H1 (cell line): ENCODE data around the gene FANCI. TPM values are rescaled to one million over a fixed set of nuclear protein-coding genes. Genes with fewer than 3 reads are reported as not detected.

Experiments
- CTCF ChIA-PET: fragments of 300-600 bp; sonication (Branson Sonifier 250); formaldehyde crosslinking; loops from one replicate; lab custom pipeline; 2021; ENCODE audit not compliant: partially characterized antibody; lab: Charles Lee
- POLR2A ChIA-PET: fragments of 300-600 bp; sonication (Branson Sonifier 250); formaldehyde crosslinking; loops from one replicate; lab custom pipeline; 2021; ENCODE audit warnings: inconsistent platforms; ENCODE audit not compliant: partially characterized antibody; lab: Charles Lee
- DNase-seq, 2 experiments: peaks; one replicate each; pipeline versions ENCODE4 v3.0.0 to v3.0.0-alpha.2; 2010 to 2022; ENCODE audit warnings: low spot score in 2 of 2, low read depth in 1 of 2, mixed read lengths in 1 of 2
- FAIRE-seq: peaks from 2 replicates; lab custom pipeline; 2011; peaks lifted over from hg19 to GRCh38; lab: Jason Lieb, UNC
- H2AFZ ChIP-seq: 2 replicates; pipeline ENCODE4 v1.8.1; 2012; ENCODE audit warnings: low read length, inconsistent platforms
- H2AK5ac ChIP-seq: 2 replicates; pipeline ENCODE4 v1.6.1; 2013; ENCODE audit warnings: low read depth, low read length
- H2BK120ac ChIP-seq: replicated peaks from 2 replicates; pipeline ENCODE3; 2013; ENCODE audit warnings: low read depth, low read length, inconsistent platforms
- H2BK12ac ChIP-seq: 2 replicates; pipeline ENCODE4 v1.6.1; 2013; ENCODE audit warnings: low read depth, low read length
- H2BK15ac ChIP-seq: 2 replicates; pipeline ENCODE4 v1.6.1; 2013; ENCODE audit warnings: low read length
- H2BK20ac ChIP-seq: 2 replicates; pipeline ENCODE4 v1.6.1; 2013; ENCODE audit warnings: low read length
- H2BK5ac ChIP-seq: 2 replicates; pipeline ENCODE4 v1.6.1; 2013; ENCODE audit warnings: low read depth, low read length
- H3K14ac ChIP-seq: 2 replicates; pipeline ENCODE4 v1.6.1; 2013; ENCODE audit warnings: inconsistent platforms; ENCODE audit not compliant: insufficient read length
- H3K18ac ChIP-seq: 2 replicates; pipeline ENCODE4 v1.6.1; 2013; ENCODE audit warnings: low read length; ENCODE audit errors: extremely low read depth
- H3K23ac ChIP-seq: 2 replicates; pipeline ENCODE4 v1.6.1; 2013; ENCODE audit warnings: inconsistent platforms; ENCODE audit not compliant: insufficient read length
- H3K23me2 ChIP-seq: 2 replicates; pipeline ENCODE4 v1.6.1; 2013; ENCODE audit warnings: low read depth, low read length
- H3K27ac ChIP-seq: 2 replicates; pipeline ENCODE4 v1.6.1; 2011; ENCODE audit warnings: low read depth, low read length, inconsistent platforms
- H3K27me3 ChIP-seq, 4 experiments: replicated peaks in 1 of 4; 1 replicate in 1 of 4; 2 replicates in 3 of 4; pipeline versions ENCODE4 v1.6.1 to v1.8.1; 2011 to 2013; ENCODE audit warnings: low read length in 3 of 4, mild to moderate bottlenecking in 3 of 4, inconsistent platforms in 2 of 4, mixed read lengths in 2 of 4, moderate library complexity in 1 of 4; ENCODE audit not compliant: control insufficient read depth in 3 of 4, insufficient read depth in 3 of 4; ENCODE audit errors: extremely low read depth in 1 of 4
- H3K36me3 ChIP-seq, 4 experiments: 2 replicates each; pipeline versions ENCODE4 v1.6.1 to v1.8.1; 2011 to 2013; ENCODE audit warnings: mild to moderate bottlenecking in 4 of 4, low read length in 3 of 4, moderate library complexity in 2 of 4, control low read depth in 1 of 4, inconsistent platforms in 1 of 4; ENCODE audit not compliant: insufficient read depth in 4 of 4, control insufficient read depth in 2 of 4
- H3K4ac ChIP-seq: replicated peaks from 2 replicates; pipeline ENCODE3; 2013; ENCODE audit warnings: low read length, low read depth, mixed read lengths, inconsistent platforms; ENCODE audit not compliant: insufficient read length
- H3K4me1 ChIP-seq, 4 experiments: replicated peaks in 1 of 4; 1 replicate in 1 of 4; 2 replicates in 3 of 4; pipeline versions ENCODE4 v1.6.1 to v1.8.1; 2011 to 2013; ENCODE audit warnings: low read length in 3 of 4, inconsistent platforms in 2 of 4, mixed read lengths in 1 of 4; ENCODE audit not compliant: insufficient read depth in 4 of 4, control insufficient read depth in 3 of 4
- H3K4me2 ChIP-seq, 2 experiments: 2 replicates each; pipeline versions ENCODE4 v1.6.1 to v1.8.1; 2011 to 2013; ENCODE audit warnings: low read depth in 2 of 2, low read length in 2 of 2, control low read depth in 1 of 2, inconsistent platforms in 1 of 2, mild to moderate bottlenecking in 1 of 2; ENCODE audit not compliant: insufficient read depth in 1 of 2
- H3K4me3 ChIP-seq, 4 experiments: fragments of 200-600, 300-600 bp in 1 of 4; sonication (generic), shearing (Covaris generic), sonication (Bioruptor Twin) in 1 of 4; 2 replicates each; pipeline versions ENCODE4 v1.5.1 to v1.8.1; 2011 to 2016; ENCODE audit warnings: low read length in 4 of 4, low read depth in 3 of 4, control low read depth in 2 of 4, inconsistent platforms in 2 of 4, mild to moderate bottlenecking in 2 of 4, mixed read lengths in 1 of 4, moderate library complexity in 1 of 4; ENCODE audit not compliant: insufficient read depth in 2 of 4; ENCODE audit errors: extremely low read depth in 1 of 4
- H3K56ac ChIP-seq: replicated peaks from 2 replicates; pipeline ENCODE3; 2013; ENCODE audit warnings: low read depth, mild to moderate bottlenecking, mixed read lengths, low read length, inconsistent platforms; ENCODE audit not compliant: insufficient read length
- H3K79me1 ChIP-seq: 2 replicates; pipeline ENCODE4 v1.6.1; 2013; ENCODE audit warnings: low read depth, low read length, control low read depth
- H3K79me2 ChIP-seq, 2 experiments: 2 replicates each; pipeline versions ENCODE4 v1.6.1 to v1.8.1; 2012 to 2013; ENCODE audit warnings: low read length in 2 of 2, mild to moderate bottlenecking in 2 of 2, inconsistent platforms in 1 of 2; ENCODE audit not compliant: insufficient read depth in 2 of 2, control insufficient read depth in 1 of 2
- H3K9ac ChIP-seq, 4 experiments: replicated peaks in 1 of 4; 1 replicate in 1 of 4; 2 replicates in 3 of 4; pipeline versions ENCODE4 v1.6.1 to v1.8.1; 2011 to 2013; ENCODE audit warnings: low read depth in 3 of 4, low read length in 3 of 4, control low read depth in 2 of 4, mild to moderate bottlenecking in 2 of 4, moderate library complexity in 2 of 4, inconsistent platforms in 1 of 4; ENCODE audit errors: extremely low read depth in 1 of 4
- H3K9me3 ChIP-seq, 2 experiments: 2 replicates each; pipeline versions ENCODE4 v1.6.1 to v1.8.1; 2012 to 2013; ENCODE audit warnings: mild to moderate bottlenecking in 2 of 2, moderate library complexity in 2 of 2, control low read depth in 1 of 2, inconsistent platforms in 1 of 2, low read depth in 1 of 2, low read length in 1 of 2, mixed read lengths in 1 of 2; ENCODE audit not compliant: insufficient read depth in 2 of 2
- H4K20me1 ChIP-seq, 2 experiments: replicated peaks in 1 of 2; 2 replicates each; pipeline versions ENCODE3 to v1.8.1; 2011 to 2013; ENCODE audit warnings: inconsistent platforms in 2 of 2, low read length in 2 of 2, mild to moderate bottlenecking in 1 of 2; ENCODE audit not compliant: insufficient read depth in 2 of 2, control insufficient read depth in 1 of 2
- H4K5ac ChIP-seq: 2 replicates; pipeline ENCODE4 v1.6.1; 2013; ENCODE audit warnings: low read length, low read depth, mixed read lengths, inconsistent platforms; ENCODE audit not compliant: insufficient read length
- H4K8ac ChIP-seq: 2 replicates; pipeline ENCODE4 v1.8.0; 2013; ENCODE audit warnings: mild to moderate bottlenecking, moderate library complexity, low read length, inconsistent platforms; ENCODE audit not compliant: insufficient read depth; ENCODE audit errors: extremely low read depth
- H4K91ac ChIP-seq: replicated peaks from 2 replicates; pipeline ENCODE3; 2013; ENCODE audit warnings: low read length, mixed read lengths, inconsistent platforms; ENCODE audit not compliant: insufficient read length
- BACH1 ChIP-seq: IDR thresholded peaks from 2 replicates; pipeline ENCODE4 v1.6.1; 2012; ENCODE audit warnings: low read length, improper control_type of control experiment
- CBX8 ChIP-seq: fragments of 300-800, 300-1000 bp; sonication (generic); IDR thresholded peaks from 2 replicates; pipeline ENCODE4 v1.7.1; 2016; ENCODE audit warnings: low read depth, low read length, borderline replicate concordance
- CREB1 ChIP-seq: IDR thresholded peaks from 2 replicates; pipeline ENCODE4 v1.6.1; 2012; ENCODE audit warnings: inconsistent platforms
- EP300 ChIP-seq, 2 experiments: IDR thresholded peaks; 1 replicate in 1 of 2; 2 replicates in 1 of 2; pipeline ENCODE4 v1.6.1; 2011 to 2012; ENCODE audit warnings: low read depth in 2 of 2, low read length in 2 of 2, mild to moderate bottlenecking in 2 of 2, borderline replicate concordance in 1 of 2, inconsistent platforms in 1 of 2, moderate library complexity in 1 of 2
- HDAC2 ChIP-seq, 2 experiments: fragments of 300-600 bp in 1 of 2; sonication (generic) in 1 of 2; IDR thresholded peaks; 2 replicates each; pipeline ENCODE4 v1.6.1; 2011 to 2012; ENCODE audit warnings: low read depth in 2 of 2, low read length in 2 of 2, mild to moderate bottlenecking in 2 of 2, moderate library complexity in 2 of 2, borderline replicate concordance in 1 of 2, inconsistent platforms in 1 of 2
- RAD21 ChIP-seq, 2 experiments: IDR thresholded peaks in 1 of 2; conservative IDR thresholded peaks in 1 of 2; 2 replicates each; pipeline ENCODE4 v1.6.1; 2011; ENCODE audit warnings: low read depth in 2 of 2, low read length in 2 of 2, improper control_type of control experiment in 1 of 2, inconsistent platforms in 1 of 2, mild to moderate bottlenecking in 1 of 2, moderate library complexity in 1 of 2
- RNF2 ChIP-seq: fragments of 200-900, 300-1000 bp; sonication (generic); IDR thresholded peaks from 2 replicates; pipeline ENCODE4 v1.7.1; 2016; ENCODE audit warnings: borderline replicate concordance, low read depth, mild to moderate bottlenecking, antibody characterized with exemption, low read length; ENCODE audit not compliant: poor library complexity, severe bottlenecking; ENCODE audit errors: missing control alignments
- RXRA ChIP-seq: IDR thresholded peaks from 2 replicates; pipeline ENCODE4 v1.6.1; 2011; ENCODE audit warnings: low read depth, mild to moderate bottlenecking, low read length, moderate library complexity; ENCODE audit not compliant: insufficient read depth
- SUZ12 ChIP-seq: fragments of 200-600 bp; sonication (generic); IDR thresholded peaks from 2 replicates; pipeline ENCODE4 v1.6.1; 2012; ENCODE audit warnings: mild to moderate bottlenecking, inconsistent platforms, low read length, moderate library complexity, mixed read lengths
- TAF1 ChIP-seq: IDR thresholded peaks from 2 replicates; pipeline ENCODE4 v1.6.1; 2011; ENCODE audit warnings: mild to moderate bottlenecking, low read depth, low read length
- WGBS, 2 experiments: shearing (Covaris generic) in 1 of 2; methylation state at CpG; one replicate each; pipeline versions ENCODE4 v1.1.6 to v1.1.7; 2013 to 2015; ENCODE audit warnings: low lambda C conversion rate in 2 of 2, mixed read lengths in 2 of 2, inconsistent platforms in 1 of 2, low coverage in 1 of 2, missing lambda C conversion rate in 1 of 2; ENCODE audit not compliant: insufficient replicate concordance in 2 of 2, insufficient coverage in 1 of 2, insufficient read length in 1 of 2; ENCODE audit errors: extremely low coverage in 1 of 2, missing lambda C conversion rate in 1 of 2; 5-methylcytosine and 5-hydroxymethylcytosine counted together
- polyA plus RNA-seq, 7 experiments: library from polyadenylated mRNA; depleted of rRNA in 3 of 7; stranded (reverse) in 5 of 7; unstranded in 2 of 7; fragments of >200 nt in 5 of 7; fragments of 200-250 nt in 2 of 7; gene quantifications; 1 replicate in 5 of 7; 2 replicates in 1 of 7; 4 replicates in 1 of 7; pipeline versions ENCODE4 v1.2.1 to v1.2.3, GENCODE V29; 2011 to 2013; ENCODE audit warnings: missing spikeins in 2 of 7, mixed read lengths in 2 of 7
- total RNA-seq: library from RNA; stranded (reverse); fragmentation: NEBNext Ultra II Directional; extraction: Animal tissue kit (Norgen Biotek cat#: 25700); gene quantifications from 2 replicates; pipeline ENCODE4 v1.2.1, GENCODE V29; 2021

Gene FANCI
- total and polyA plus RNA-seq, 2 of the 8 experiments (the other 6 are each of a cell fraction or from before 2014, with no cell fraction given): 37.8 to 115 TPM

- no peak overlapping the region for H3K23ac ChIP-seq
- H2BK12ac ChIP-seq: no peak overlapping the region
- no peak for TF ChIP-seq RNF2
- TF ChIP-seq BACH1: no peak
- no peak for TF ChIP-seq EP300 (IDR thresholded peaks at IDR 0.05; ENCODE audit: borderline replicate concordance in 1 of 2, low read depth in 2 of 2, low read length in 2 of 2)
- no peak for TF ChIP-seq CREB1
- TF ChIP-seq SUZ12: no peak
- TF ChIP-seq HDAC2 (IDR thresholded peaks at IDR 0.05; ENCODE audit: borderline replicate concordance in 1 of 2, low read depth in 2 of 2, low read length in 2 of 2): no peak
- TF ChIP-seq RAD21 (IDR thresholded peaks at IDR 0.05 in 1 of 2, conservative IDR thresholded peaks at IDR 0.05 in 1 of 2; ENCODE audit: low read depth in 2 of 2, low read length in 2 of 2): no peak
- no peak for TF ChIP-seq RXRA
- TF ChIP-seq CBX8: no peak
- TF ChIP-seq TAF1: no peak
- no peak overlapping the region for H3K4me2 ChIP-seq
- H3K9me3 ChIP-seq: no peaks in the 10 kb centered on the region; a peak in 1 of 4 replicates
- H3K36me3 ChIP-seq: peaks cover 0 to 7% (median 0%) of the 10 kb centered on the region in 4 experiments; a peak in 1 of 8 replicates
- H2BK15ac ChIP-seq: no peak overlapping the region
- no peak overlapping the region for H2BK120ac ChIP-seq
- H3K18ac ChIP-seq: no peak overlapping the region
- H2BK5ac ChIP-seq: no peak overlapping the region
- DNase-seq (no peak), FAIRE-seq (no peak)
- peaks cover 20 to 43% of the 10 kb centered on the region in 2 experiments for H4K20me1 ChIP-seq
- H2AK5ac ChIP-seq: no peak overlapping the region
- no peak overlapping the region for H2BK20ac ChIP-seq
- H3K79me2 ChIP-seq: no peaks in the 10 kb centered on the region
- no peak overlapping the region for H3K4ac ChIP-seq
- no peaks in the 10 kb centered on the region for H3K79me1 ChIP-seq
- H3K23me2 ChIP-seq: peaks cover 4% of the 10 kb centered on the region; the same call in 1 of the 2 replicates
- ChIA-PET CTCF (interaction anchor here (1.1 to 18.6 kb wide), 7 partner anchors 8 to 108 kb away, joined by 3 to 412 read pairs (median 6); no protein-coding TSS in a partner anchor), POLR2A (interaction anchor here (1.1 to 2.0 kb wide), 3 partner anchors 13 to 46 kb away, joined by 3 to 7 read pairs (median 4); no protein-coding TSS in a partner anchor)
- no peak overlapping the region for H3K4me3 ChIP-seq
- peaks cover 97 to 100% (median 99%) of the 10 kb centered on the region in 4 experiments for H3K27me3 ChIP-seq
- no peak overlapping the region for H3K27ac ChIP-seq
- no peak overlapping the region for H3K56ac ChIP-seq
- H3K4me1 ChIP-seq: peaks cover 4 to 34% (median 19%) of the 10 kb centered on the region in 4 experiments
- H3K9ac ChIP-seq: no peak overlapping the region
- no peak overlapping the region for H4K5ac ChIP-seq
- no peak overlapping the region for H3K14ac ChIP-seq
- H4K91ac ChIP-seq: no peak overlapping the region
- H2AFZ ChIP-seq: no peak overlapping the region
- no peak overlapping the region for H4K8ac ChIP-seq
- WGBS, 2 experiments: 49% methylated on average over 4 of the region's 4 CpGs; no CpG with 5 or more reads in 1 of the 2 experiments
These were observed 120.0 kb downstream of the FANCI start for GRCh38 chr15:89363770-89364169.
